ENCODE results near the gene FRMD8. TPM values are rescaled to one million over a fixed set of nuclear protein-coding genes. Genes with fewer than 3 reads are reported as not detected.

Gene FRMD8
- total RNA-seq, 1 experiment from 2014 or later = 68.3 TPM

GRCh38 chr11:65396769-65397745 lies 10.6 kb downstream of the FRMD8 start:
- intact Hi-C loops (cut with micrococcal nuclease) = no loop called here
- Histone ChIP-seq H3K27me3 (ENCODE audit: low read length) (no peaks in the 10 kb centered on the region), H3K9ac (ENCODE audit: low read length) (no peak overlapping the region), H3K4me1 (ENCODE audit: insufficient read depth, low read length) (no peaks in the 10 kb centered on the region), H3K9me3 (ENCODE audit: low read length) (no peaks in the 10 kb centered on the region), H3K4me2 (ENCODE audit: low read length) (no peak overlapping the region), H3K27ac (ENCODE audit: low read length) (no peak overlapping the region), H3K9me2 (replicated peaks; ENCODE audit: low read length) (no peaks in the 10 kb centered on the region), H2AFZ (ENCODE audit: low read length) (no peak overlapping the region), H4K20me1 (ENCODE audit: low read length) (no peaks in the 10 kb centered on the region), H3K79me2 (ENCODE audit: low read length) (0 out of 2 replicates have a peak, but pooled peaks cover 3% of the 10 kb centered on the region), H3K36me3 (ENCODE audit: low read depth, low read length) (peaks cover 18% of the 10 kb centered on the region; the same call in 1 of the 2 replicates), H3F3A (ENCODE audit: low read length, unreplicated experiment) (no peaks in the 10 kb centered on the region), H3K4me3 (ENCODE audit: low read length) (no peak overlapping the region)
- TF ChIP-seq EZH2 (IDR thresholded peaks at IDR 0.05; ENCODE audit: low read length, unreplicated experiment) (no peak), CTCF (conservative IDR thresholded peaks at IDR 0.05; ENCODE audit: low read depth, low read length) (no peak), EZH2phosphoT487 (IDR thresholded peaks at IDR 0.05; ENCODE audit: borderline replicate concordance, low read length) (no peak)
- ChIA-PET POLR2A (ENCODE audit: unreplicated experiment) (no interaction called here), CTCF (no interaction called here)
- no peak for ATAC-seq
- no TSS peak for BruUV-seq (replicated peaks)
- DNase-seq = no peak

GRCh38 chr11:65398362-65398910 lies 12.0 kb downstream of the FRMD8 start:
- no peaks in the 10 kb centered on the region for H3K79me2 ChIP-seq (ENCODE audit: low read length)
- H2AFZ ChIP-seq (ENCODE audit: low read length) = no peak overlapping the region
- H4K20me1 ChIP-seq (ENCODE audit: low read length) = no peaks in the 10 kb centered on the region
- intact Hi-C loops (cut with micrococcal nuclease) = no loop called here
- no peaks in the 10 kb centered on the region for H3K9me3 ChIP-seq (ENCODE audit: low read length)
- no peak overlapping the region for H3K27ac ChIP-seq (ENCODE audit: low read length)
- H3K4me1 ChIP-seq (ENCODE audit: insufficient read depth, low read length) = no peaks in the 10 kb centered on the region
- ChIA-PET CTCF (interaction anchor here (1.0 kb wide), 1 partner anchor 21 kb away, joined by 3 read pairs; no protein-coding TSS in a partner anchor), POLR2A (ENCODE audit: unreplicated experiment) (interaction anchor here (0.6 kb wide), 2 partner anchors 11 to 32 kb away, joined by 7 to 10 read pairs; no protein-coding TSS in a partner anchor)
- DNase-seq (no peak), ATAC-seq (no peak)
- peaks cover 21% of the 10 kb centered on the region; the same call in 1 of the 2 replicates for H3K36me3 ChIP-seq (ENCODE audit: low read depth, low read length)
- H3K9me2 ChIP-seq (replicated peaks; ENCODE audit: low read length) = no peaks in the 10 kb centered on the region
- H3K9ac ChIP-seq (ENCODE audit: low read length) = no peak overlapping the region
- no peak overlapping the region for H3K4me3 ChIP-seq (ENCODE audit: low read length)
- H3K4me2 ChIP-seq (ENCODE audit: low read length) = no peak overlapping the region
- TF ChIP-seq CTCF (conservative IDR thresholded peaks at IDR 0.05; ENCODE audit: low read depth, low read length) (no peak), EZH2 (IDR thresholded peaks at IDR 0.05; ENCODE audit: low read length, unreplicated experiment) (no peak), EZH2phosphoT487 (IDR thresholded peaks at IDR 0.05; ENCODE audit: borderline replicate concordance, low read length) (no peak)
- no peaks in the 10 kb centered on the region for H3K27me3 ChIP-seq (ENCODE audit: low read length)
- H3F3A ChIP-seq (ENCODE audit: low read length, unreplicated experiment) = no peaks in the 10 kb centered on the region
- no TSS peak for BruUV-seq (replicated peaks)
